ENCODE measurements around the gene LMX1A.

Gene LMX1A

GRCh38 chr1:165225062-165225461 lies 131.5 kb downstream of the LMX1A start:
- DNase-seq (ENCODE audit: low read depth in 2 of 3, low spot score in 1 of 3), result no peak

DNA sequence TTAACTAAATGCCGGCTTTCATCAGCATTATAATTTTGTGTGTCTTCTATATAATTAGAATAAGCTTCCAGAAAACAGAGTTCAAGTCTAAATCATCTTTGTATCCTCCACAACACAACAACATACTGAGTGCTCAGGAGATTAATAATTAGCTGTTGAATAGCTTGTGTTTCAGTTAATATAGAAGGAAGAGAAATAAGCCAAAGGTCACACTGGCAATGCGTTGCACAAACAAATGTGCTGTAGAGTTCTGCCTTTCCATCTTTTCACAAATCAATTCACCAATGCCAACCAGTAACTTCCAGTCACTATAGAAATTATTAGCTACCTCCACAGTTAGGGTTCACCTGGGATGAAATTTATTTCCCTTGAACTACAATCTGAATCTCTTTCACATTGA lies 132.0 kb downstream of the LMX1A start:
- no peak for DNase-seq (ENCODE audit: low read depth in 2 of 3, low spot score in 1 of 3)

GRCh38 chr1:165222580-165222979 lies 133.9 kb downstream of the LMX1A start:
- DNase-seq (ENCODE audit: low read depth in 2 of 3, low spot score in 1 of 3), result no peak

DNA sequence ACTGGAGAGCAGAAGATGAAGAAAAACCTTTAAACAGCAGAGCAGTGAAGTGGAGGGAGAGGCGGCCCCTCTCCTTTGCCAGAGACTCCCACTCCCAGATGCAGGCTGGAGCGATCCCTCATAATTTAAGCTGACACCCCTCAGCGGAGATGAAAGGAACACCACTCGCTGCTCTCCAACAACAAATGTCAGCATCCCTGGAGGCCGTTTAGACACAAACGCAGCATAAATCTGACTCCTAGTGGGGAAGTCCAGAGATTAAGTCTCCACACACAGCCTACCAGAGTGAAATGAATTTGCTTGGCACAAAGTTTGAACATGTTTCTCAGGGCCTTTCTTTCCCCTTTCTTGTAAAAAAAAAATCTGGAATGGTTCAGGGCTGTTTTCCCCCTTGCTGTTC lies 137.8 kb downstream of the LMX1A start:
- no peak for DNase-seq (ENCODE audit: low read depth in 2 of 3, low spot score in 1 of 3)

DNA sequence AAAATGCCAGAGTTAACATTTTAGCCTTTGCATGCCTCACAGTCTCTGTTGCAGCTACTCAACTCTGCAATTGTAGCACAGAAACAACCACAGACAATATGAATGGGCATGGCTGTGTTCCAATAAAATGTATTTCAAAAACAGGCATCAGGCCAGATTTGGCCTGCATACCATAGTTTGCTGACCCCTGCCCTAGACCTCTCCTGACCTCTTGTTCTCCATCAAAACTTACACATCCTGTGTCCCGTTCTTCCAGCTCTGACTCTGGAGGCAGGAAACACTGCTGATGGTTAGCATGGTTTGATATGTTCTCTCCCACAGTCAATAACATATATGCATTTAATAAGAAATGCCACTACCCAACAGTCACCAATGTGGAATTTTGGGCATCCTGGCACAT lies 138.6 kb downstream of the LMX1A start:
- DNase-seq (ENCODE audit: low read depth in 2 of 3, low spot score in 1 of 3), result no peak

- no peak for DNase-seq (ENCODE audit: low read depth in 2 of 3, low spot score in 1 of 3)
These were observed 140.3 kb downstream of the LMX1A start for GRCh38 chr1:165216254-165216653.

DNA sequence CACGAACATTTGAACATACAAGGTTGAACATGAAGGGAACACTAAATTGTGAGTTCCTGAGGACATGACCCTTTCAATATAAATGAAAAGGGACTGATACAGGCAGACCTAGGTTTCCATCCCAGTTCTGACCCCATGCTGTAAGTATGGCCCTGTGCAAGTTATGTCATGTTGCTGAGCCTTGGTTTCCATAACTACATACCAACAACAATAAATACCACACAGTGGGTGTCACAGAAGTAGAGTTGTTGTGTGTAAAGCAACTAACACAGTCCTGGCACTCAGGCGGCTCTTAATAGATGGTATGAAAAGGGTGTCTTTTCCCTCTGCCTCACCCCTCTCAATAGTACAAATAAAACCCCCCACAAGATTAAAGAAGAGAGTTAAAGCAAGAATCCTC lies 140.8 kb downstream of the LMX1A start:
- no peak for DNase-seq (ENCODE audit: low read depth in 2 of 3, low spot score in 1 of 3)

- no peak for DNase-seq (ENCODE audit: low read depth in 2 of 3, low spot score in 1 of 3)
These were observed 144.3 kb downstream of the LMX1A start for GRCh38 chr1:165212229-165212628.

GRCh38 chr1:165207853-165208515 lies 148.5 kb downstream of the LMX1A start:
- DNase-seq (ENCODE audit: low read depth in 2 of 3, low spot score in 1 of 3), result no peak

DNA sequence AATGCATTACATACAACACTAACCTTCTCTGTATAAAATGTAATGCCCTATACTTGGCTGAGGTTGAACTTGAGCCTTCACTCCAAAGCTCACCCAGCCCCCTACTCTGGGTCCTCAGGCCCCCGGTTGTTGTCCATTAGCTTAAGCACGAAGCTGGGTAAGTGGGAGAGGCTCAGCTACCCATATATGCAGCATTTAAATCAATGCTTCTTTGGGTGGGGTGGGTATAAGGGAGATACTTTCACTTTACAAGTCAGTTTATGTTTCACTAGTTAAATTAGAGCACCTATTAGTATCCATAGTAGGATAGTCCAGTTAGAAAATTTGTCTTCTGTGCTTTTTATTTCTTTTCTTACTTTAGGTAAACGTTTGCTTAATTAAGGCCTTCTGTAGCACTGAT lies 151.4 kb downstream of the LMX1A start:
- no peak for DNase-seq (ENCODE audit: low read depth in 2 of 3, low spot score in 1 of 3)

DNA sequence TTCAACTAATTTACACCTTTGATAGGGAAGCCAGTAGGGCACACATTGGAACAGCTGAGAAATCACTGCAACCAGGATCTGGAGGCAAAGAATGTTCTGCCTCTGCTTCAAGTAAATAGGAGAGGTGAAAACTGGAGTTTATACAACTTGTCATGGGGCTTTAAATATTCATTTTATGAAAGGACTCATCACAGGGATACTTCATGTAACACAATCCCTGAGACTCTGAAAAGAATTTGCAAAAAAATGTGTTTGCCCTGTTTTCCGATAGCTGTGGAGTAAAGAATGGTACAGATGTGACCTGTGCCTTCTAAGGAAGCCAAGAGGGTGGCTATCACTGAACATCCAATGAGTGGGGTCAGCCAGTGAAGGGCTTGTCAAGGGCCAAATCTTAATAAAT lies 152.0 kb downstream of the LMX1A start:
- no peak for DNase-seq (ENCODE audit: low read depth in 2 of 3, low spot score in 1 of 3)

DNA sequence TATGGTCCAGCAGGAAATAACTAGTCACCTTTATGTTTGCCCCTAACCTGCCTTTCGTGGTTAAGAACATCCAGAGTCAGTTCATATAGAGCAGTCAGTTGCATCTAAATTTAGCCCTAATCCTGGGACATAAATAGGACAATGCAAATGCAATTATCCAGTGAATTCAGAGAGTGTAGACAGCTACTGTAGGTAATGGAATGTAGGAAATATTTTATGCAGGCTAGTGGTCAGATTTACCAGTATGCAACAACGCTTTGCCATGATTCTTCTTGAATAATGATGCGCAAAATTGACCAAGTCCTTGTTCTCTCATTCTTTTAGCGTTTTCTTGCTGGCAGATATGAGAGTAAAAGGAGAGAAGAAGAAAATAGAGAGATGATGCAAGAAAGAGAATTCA lies 165.4 kb downstream of the LMX1A start:
- no peak for DNase-seq (ENCODE audit: low read depth in 2 of 3, low spot score in 1 of 3)

DNA sequence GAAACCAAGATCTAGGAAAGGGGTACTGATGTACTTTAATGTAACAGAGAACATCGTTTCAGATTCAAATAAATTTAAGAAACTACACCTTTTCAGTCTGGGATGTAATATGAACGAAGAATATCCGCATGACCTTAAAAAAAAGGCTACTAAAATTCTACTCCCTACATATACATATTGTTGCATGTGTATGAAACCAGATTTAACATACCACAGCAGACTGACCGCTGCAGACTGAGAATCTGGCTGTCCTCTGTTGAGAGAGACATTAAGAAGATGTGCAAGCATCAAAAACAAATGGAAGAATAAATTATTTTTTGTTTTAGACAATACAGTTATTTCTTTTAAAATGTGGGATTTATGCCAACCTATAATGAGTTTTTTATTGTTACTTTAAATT lies 166.6 kb downstream of the LMX1A start:
- no peak for DNase-seq (ENCODE audit: low read depth in 2 of 3, low spot score in 1 of 3)

DNA sequence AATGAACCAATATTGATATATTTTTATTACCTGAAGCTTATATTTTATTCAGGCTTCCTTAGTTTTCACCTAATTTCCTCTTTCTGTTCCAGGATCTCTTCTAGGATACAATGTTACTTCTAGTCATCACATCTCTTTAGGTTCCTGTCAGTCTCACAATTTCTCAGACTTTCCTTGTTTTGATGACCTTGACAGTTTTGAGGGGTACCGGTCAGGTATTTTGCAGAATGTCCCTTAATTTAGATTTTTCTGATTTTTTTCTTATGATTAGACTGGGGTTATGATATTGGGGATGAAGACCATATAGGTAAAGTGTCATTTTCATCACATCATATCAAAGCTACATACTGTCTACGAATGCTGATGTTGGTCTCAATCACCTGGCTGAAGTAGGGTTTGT lies 167.5 kb downstream of the LMX1A start:
- DNase-seq (ENCODE audit: low read depth in 2 of 3, low spot score in 1 of 3), result no peak

GRCh38 chr1:165187031-165188009 lies 169.2 kb downstream of the LMX1A start:
- DNase-seq (ENCODE audit: low read depth in 2 of 3, low spot score in 1 of 3), result no peak

DNA sequence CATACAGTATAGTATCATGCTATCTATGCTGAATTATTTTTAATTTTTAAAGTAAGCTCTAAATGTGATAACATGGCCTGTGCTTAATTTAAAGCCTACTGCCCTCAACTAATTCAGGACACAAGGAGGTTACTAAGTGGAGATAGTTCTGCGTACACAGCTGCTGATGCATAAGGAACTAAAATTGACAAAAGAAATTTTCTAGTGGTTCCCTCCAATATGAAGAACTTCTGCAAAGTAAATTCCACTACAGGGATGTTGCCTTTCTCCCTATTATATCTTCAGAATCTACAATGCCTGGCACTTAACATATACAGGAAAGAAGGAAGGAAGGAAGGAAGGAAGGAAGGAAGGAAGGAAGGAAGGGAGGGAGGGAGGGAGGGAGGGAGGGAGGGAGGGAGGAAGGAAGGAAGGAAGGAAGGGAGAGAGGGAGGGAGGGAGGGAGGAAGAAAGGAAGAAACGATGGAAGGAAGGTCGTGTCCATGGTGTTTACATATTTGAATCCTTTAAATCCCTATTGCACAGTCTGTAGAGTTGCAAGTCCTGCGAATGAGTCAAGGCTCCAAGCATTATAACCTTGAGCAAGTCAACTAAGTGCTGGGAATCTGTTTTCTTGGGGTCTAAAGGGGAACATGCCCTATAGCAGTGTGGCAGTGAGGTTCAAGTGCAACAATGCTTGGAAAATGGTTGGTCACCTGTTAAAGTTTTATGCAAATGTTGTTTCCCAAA lies 171.2 kb downstream of the LMX1A start:
- no peak for DNase-seq (ENCODE audit: low read depth in 2 of 3, low spot score in 1 of 3)

- DNase-seq (ENCODE audit: low read depth in 2 of 3, low spot score in 1 of 3), result no peak
These were observed 173.5 kb downstream of the LMX1A start for GRCh38 chr1:165182975-165183374.

- DNase-seq (ENCODE audit: low read depth in 2 of 3, low spot score in 1 of 3), result no peak
These were observed 177.2 kb downstream of the LMX1A start for GRCh38 chr1:165179306-165179705.

GRCh38 chr1:165174491-165174890 lies 182.0 kb downstream of the LMX1A start:
- DNase-seq (ENCODE audit: low read depth in 2 of 3, low spot score in 1 of 3), result no peak

DNA sequence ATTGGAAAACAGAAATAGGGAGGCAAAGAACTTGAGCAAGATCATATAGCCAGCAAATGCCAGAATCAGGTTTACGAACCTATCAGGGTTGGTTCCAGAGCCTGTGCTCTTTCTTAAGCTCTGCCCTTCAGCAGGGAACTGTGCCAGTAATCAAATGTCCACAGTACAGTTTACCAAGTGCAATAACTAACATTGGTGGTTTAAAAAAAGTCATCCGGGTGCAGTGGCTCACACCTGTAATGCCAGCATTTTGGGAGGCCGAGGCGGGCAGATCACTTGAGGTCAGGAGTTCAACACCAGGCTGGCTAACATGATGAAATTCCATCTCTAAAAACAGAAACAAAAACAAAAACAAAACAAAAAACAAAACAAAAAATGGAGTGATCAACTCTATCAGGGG lies 182.7 kb downstream of the LMX1A start:
- no peak for DNase-seq (ENCODE audit: low read depth in 2 of 3, low spot score in 1 of 3)

DNA sequence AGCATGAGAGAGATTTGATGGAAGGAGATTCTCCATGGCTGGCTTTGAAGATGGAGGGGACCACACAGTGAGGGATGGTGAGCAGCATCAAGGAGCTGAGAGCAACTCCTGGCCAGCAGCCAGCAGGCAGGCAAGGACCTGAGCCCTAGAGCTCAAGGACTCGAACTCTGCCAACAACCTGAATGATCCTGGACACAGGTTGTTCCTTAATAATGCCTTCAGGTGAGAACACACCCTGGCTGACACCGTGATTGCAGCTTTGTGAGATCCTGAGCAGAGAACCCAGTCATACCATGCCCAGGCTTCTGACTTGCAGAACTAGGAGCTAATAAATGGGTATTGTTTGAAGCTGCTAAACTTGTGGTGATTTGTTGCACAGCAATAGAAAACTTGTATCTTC lies 183.1 kb downstream of the LMX1A start:
- no peak for DNase-seq (ENCODE audit: low read depth in 2 of 3, low spot score in 1 of 3)

DNA sequence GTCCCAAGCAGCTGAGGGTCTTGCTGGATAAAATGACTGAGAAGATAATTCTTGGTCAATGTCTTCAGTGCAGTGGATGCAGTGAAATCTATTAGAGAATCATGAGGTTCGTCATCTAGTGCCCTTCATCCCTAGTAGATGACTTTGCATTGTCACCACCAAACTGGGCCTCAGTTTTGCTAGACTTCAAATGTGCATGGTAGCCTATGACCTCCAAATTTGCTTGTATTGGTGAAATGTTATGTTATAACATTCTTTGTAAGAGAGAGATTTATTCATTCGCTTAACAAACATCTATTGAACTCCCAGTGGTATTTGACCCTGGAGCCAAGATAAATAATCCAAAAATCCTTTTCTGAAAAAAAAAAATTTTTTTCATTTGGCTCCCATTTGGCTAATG lies 183.8 kb downstream of the LMX1A start:
- DNase-seq (ENCODE audit: low read depth in 2 of 3, low spot score in 1 of 3), result no peak

Measured in stimulated activated CD4-positive, alpha-beta T cell treated with anti-CD3 and anti-CD28 coated beads, Interleukin-12 subunit alpha, Interleukin-12 subunit beta, amount 100 ng/mL, for 48 hours (primary cell).